Osteoblast (primary cell): Measurements from ENCODE around the gene DR1. TPM values are rescaled to one million over a fixed set of nuclear protein-coding genes. Genes with fewer than 3 reads are reported as not detected.
"Not testable (repeated sequence)": the region's sequence is repeated elsewhere in the genome, so short reads cannot be mapped to it uniquely, and the experiment has no call there.

ENCODE experiments used
- DNase-seq: peaks from one replicate; pipeline ENCODE4 v3.0.0; 2011; ENCODE audit warnings: low spot score, mixed read lengths; ENCODE audit not compliant: insufficient read length; ENCODE audit errors: missing footprints
- H2AFZ ChIP-seq: 2 replicates; pipeline ENCODE4 v1.6.0; 2011; ENCODE audit warnings: mild to moderate bottlenecking, low read length
- H3K27ac ChIP-seq: 2 replicates; pipeline ENCODE4 v1.5.1; 2011; ENCODE audit warnings: mild to moderate bottlenecking, low read depth, low read length, moderate library complexity
- H3K27me3 ChIP-seq: 2 replicates; pipeline ENCODE4 v1.6.0; 2012; ENCODE audit warnings: mild to moderate bottlenecking, control low read depth, inconsistent platforms, low read length, moderate library complexity; ENCODE audit not compliant: insufficient read depth
- H3K36me3 ChIP-seq: 2 replicates; pipeline ENCODE4 v1.5.1; 2011; ENCODE audit warnings: mild to moderate bottlenecking, low read length, control low read depth, moderate library complexity; ENCODE audit not compliant: insufficient read depth
- H3K4me1 ChIP-seq: 2 replicates; pipeline ENCODE4 v1.5.1; 2011; ENCODE audit warnings: mild to moderate bottlenecking, low read length, control low read depth, moderate library complexity; ENCODE audit not compliant: insufficient read depth
- H3K4me2 ChIP-seq: 2 replicates; pipeline ENCODE4 v1.6.0; 2011; ENCODE audit warnings: mild to moderate bottlenecking, low read length; ENCODE audit not compliant: insufficient read depth
- H3K4me3 ChIP-seq: fragments of 200-600 bp; sonication (generic); 3 replicates; pipeline ENCODE4 v1.5.1; 2012; ENCODE audit warnings: mild to moderate bottlenecking, low read length, inconsistent platforms; ENCODE audit not compliant: insufficient read depth
- H3K79me2 ChIP-seq: 2 replicates; pipeline ENCODE4 v1.6.0; 2012; ENCODE audit warnings: mild to moderate bottlenecking, low read length, control low read depth, inconsistent platforms; ENCODE audit not compliant: insufficient read depth
- H3K9me3 ChIP-seq: 2 replicates; pipeline ENCODE4 v1.5.1; 2011; ENCODE audit warnings: low read depth, low read length, control low read depth
- H4K20me1 ChIP-seq: 2 replicates; pipeline ENCODE4 v1.6.0; 2012; ENCODE audit warnings: mild to moderate bottlenecking, low read length, control low read depth; ENCODE audit not compliant: insufficient read depth
- CTCF ChIP-seq: IDR thresholded peaks from 2 replicates; pipeline ENCODE4 v1.5.1; 2011; ENCODE audit warnings: mild to moderate bottlenecking, low read depth, low read length, moderate library complexity; ENCODE audit errors: extremely low read depth
- total RNA-seq: library from RNA; depleted of rRNA; stranded (reverse); fragments of >200 nt; gene quantifications from 2 replicates; pipeline ENCODE4 v1.2.3, GENCODE V29; 2012

Gene DR1
- total RNA-seq, 1 donor, result 26.8 TPM

- Histone ChIP-seq H3K4me3 (no peak overlapping the region), H3K36me3 (peaks cover 5% of the 10 kb centered on the region), H3K4me2 (no peak overlapping the region), H3K4me1 (no peaks in the 10 kb centered on the region), H3K27me3 (no peaks in the 10 kb centered on the region), H2AFZ (no peak overlapping the region), H3K9me3 (no peaks in the 10 kb centered on the region), H4K20me1 (no peaks in the 10 kb centered on the region), H3K79me2 (peaks cover 12% of the 10 kb centered on the region), H3K27ac (no peak overlapping the region)
- no peak for DNase-seq
- TF ChIP-seq CTCF, result no peak
Measured at GRCh38 chr1:93369734-93370133, 24.0 kb downstream of the DR1 start.

GRCh38 chr1:93374334-93375106 lies 28.8 kb downstream of the DR1 start:
- no peak overlapping the region for H3K27ac ChIP-seq
- H3K4me2 ChIP-seq, result no peak overlapping the region
- H3K27me3 ChIP-seq, result no peaks in the 10 kb centered on the region
- H2AFZ ChIP-seq, result no peak overlapping the region
- no peaks in the 10 kb centered on the region for H4K20me1 ChIP-seq
- no peaks in the 10 kb centered on the region for H3K79me2 ChIP-seq
- no peak for TF ChIP-seq CTCF
- no peaks in the 10 kb centered on the region for H3K36me3 ChIP-seq
- DNase-seq, result no peak
- H3K4me1 ChIP-seq, result no peaks in the 10 kb centered on the region
- no peaks in the 10 kb centered on the region for H3K9me3 ChIP-seq
- H3K4me3 ChIP-seq, result no peak overlapping the region

- Histone ChIP-seq H3K4me3 (no peak overlapping the region), H3K36me3 (no peaks in the 10 kb centered on the region), H3K27ac (no peak overlapping the region), H2AFZ (no peak overlapping the region), H3K4me1 (no peaks in the 10 kb centered on the region), H3K9me3 (peaks cover 5% of the 10 kb centered on the region), H3K79me2 (no peaks in the 10 kb centered on the region), H3K4me2 (no peak overlapping the region), H4K20me1 (no peaks in the 10 kb centered on the region), H3K27me3 (no peaks in the 10 kb centered on the region)
- no peak for TF ChIP-seq CTCF
- no peak for DNase-seq
Measured at GRCh38 chr1:93384656-93385055, 38.9 kb downstream of the DR1 start.

DNA sequence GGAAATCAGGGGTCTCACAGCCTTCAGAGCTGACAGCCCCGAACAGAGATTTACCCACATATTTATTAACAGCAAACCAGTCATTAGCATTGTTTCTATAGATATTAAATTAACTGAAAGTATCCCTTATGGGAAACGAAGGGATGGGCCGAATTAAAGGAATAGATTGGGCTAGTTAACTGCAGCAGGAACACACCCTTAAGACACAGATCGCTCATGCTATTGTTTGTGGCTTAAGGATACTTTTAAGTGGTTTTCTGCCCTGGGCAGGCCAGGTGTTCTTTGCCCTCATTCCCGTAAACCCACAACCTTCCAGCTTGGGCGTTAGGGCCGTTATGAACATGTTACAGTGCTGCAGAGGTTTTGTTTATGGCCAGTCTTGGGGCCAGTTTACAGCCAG lies 40.6 kb downstream of the DR1 start:
- H4K20me1 ChIP-seq, DNase-seq, H3K4me1 ChIP-seq, H3K79me2 ChIP-seq, H2AFZ ChIP-seq, H3K4me3 ChIP-seq, H3K9me3 ChIP-seq, H3K36me3 ChIP-seq, H3K27ac ChIP-seq, H3K27me3 ChIP-seq, H3K4me2 ChIP-seq: not testable (repeated sequence)
